Neutrophil (primary cell): Measurements from ENCODE around the gene MRPL46.

ENCODE experiments used
- H3K27ac ChIP-seq: fragments of 200-600 bp; sonication (generic); 2 replicates; pipeline ENCODE4 v1.5.1; 2016; ENCODE audit warnings: mild to moderate bottlenecking, moderate library complexity
- H3K27me3 ChIP-seq: fragments of 200-600 bp; sonication (generic); 2 replicates; pipeline ENCODE4 v1.6.0; 2016; ENCODE audit warnings: mild to moderate bottlenecking
- H3K36me3 ChIP-seq: fragments of 200-600 bp; sonication (generic); 2 replicates; pipeline ENCODE4 v1.5.1; 2017
- H3K4me1 ChIP-seq, 2 experiments: fragments of 200-600 bp in 1 of 2; sonication (generic) in 1 of 2; 1 replicate in 1 of 2; 2 replicates in 1 of 2; pipeline versions ENCODE4 v1.5.1 to v1.6.1; 2013 to 2016; ENCODE audit warnings: low read depth in 1 of 2, low read length in 1 of 2, mild to moderate bottlenecking in 1 of 2, moderate library complexity in 1 of 2; ENCODE audit not compliant: control insufficient read depth in 1 of 2, insufficient read depth in 1 of 2
- H3K4me3 ChIP-seq, 2 experiments: fragments of 200-600 bp in 1 of 2; sonication (generic) in 1 of 2; 1 replicate in 1 of 2; 2 replicates in 1 of 2; pipeline ENCODE4 v1.5.1; 2013 to 2016; ENCODE audit warnings: low read depth in 1 of 2, low read length in 1 of 2, mild to moderate bottlenecking in 1 of 2, moderate library complexity in 1 of 2
- H3K9me3 ChIP-seq: fragments of 200-600 bp; sonication (generic); 2 replicates; pipeline ENCODE4 v1.5.1; 2016
- CTCF ChIP-seq: fragments of 200-600 bp; sonication (generic); IDR thresholded peaks from 2 replicates; pipeline ENCODE4 v1.5.1; 2016; ENCODE audit warnings: antibody characterized with exemption

Gene MRPL46

GRCh38 chr15:88419830-88420229 lies 47.4 kb downstream of the MRPL46 start:
- no peak overlapping the region for H3K4me3 ChIP-seq
- H3K36me3 ChIP-seq: no peaks in the 10 kb centered on the region
- H3K27me3 ChIP-seq: peaks cover 6% of the 10 kb centered on the region
- no peak for TF ChIP-seq CTCF
- no peak overlapping the region for H3K27ac ChIP-seq
- H3K9me3 ChIP-seq: no peaks in the 10 kb centered on the region
- H3K4me1 ChIP-seq: no peaks in the 10 kb centered on the region
